GM12878 (cell line): ENCODE results near the gene FAM170B. TPM values are rescaled to one million over a fixed set of nuclear protein-coding genes. Genes with fewer than 3 reads are reported as not detected.

Source experiments
- ATAC-seq: fragments of 200-7000 bp; cut with Tn5 transposase; 3 replicates; pipeline ENCODE4 v1.9.1; 2020; ENCODE audit warnings: mild to moderate bottlenecking, moderate library complexity
- BruUV-seq: library from RNA; stranded (reverse); fragments of 400-500 nt; replicated peaks from 2 replicates; lab custom pipeline; 2021; lab: Mats Ljungman, UMichigan
- CTCF ChIA-PET: fragments of 300-600 bp; sonication (Branson Sonifier 250); formaldehyde crosslinking; extraction: SDS; loops from one replicate; lab custom pipeline; 2021; ENCODE audit warnings: inconsistent platforms; lab: Yijun Ruan, JAX
- POLR2A ChIA-PET: fragments of 350-600 bp; formaldehyde crosslinking; extraction: SDS; loops from one replicate; lab custom pipeline; 2021; ENCODE audit warnings: inconsistent platforms; lab: Charles Lee
- RAD21 ChIA-PET: fragments of 300-600 bp; sonication (Branson Sonifier 250); formaldehyde crosslinking; loops from one replicate; lab custom pipeline; 2023; ENCODE audit warnings: antibody characterized with exemption; ENCODE audit not compliant: unreplicated experiment; lab: Charles Lee
- SMC1A ChIA-PET: fragments of 300-600 bp; sonication (Branson Sonifier 250); formaldehyde crosslinking; loops from one replicate; lab custom pipeline; 2023; ENCODE audit not compliant: unreplicated experiment, uncharacterized antibody; lab: Charles Lee
- DNase-seq: peaks from one replicate; pipeline ENCODE4 v3.0.0-alpha.2; 2011; ENCODE audit warnings: low read depth, low spot score
- FAIRE-seq: peaks from 3 replicates; lab custom pipeline; 2011; peaks lifted over from hg19 to GRCh38; lab: Jason Lieb, UNC
- H2AFZ ChIP-seq: 2 replicates; pipeline ENCODE4 v1.6.0; 2011; ENCODE audit warnings: low read depth, low read length, control low read depth; ENCODE audit not compliant: control insufficient read depth
- H3K27ac ChIP-seq: 2 replicates; pipeline ENCODE4 v1.5.1; 2011; ENCODE audit warnings: control low read depth; ENCODE audit not compliant: control insufficient read depth, insufficient read depth
- H3K27me3 ChIP-seq, 2 experiments: replicated peaks in 1 of 2; 2 replicates each; pipeline versions ENCODE4 v1.6.0 to v1.6.1; 2011; ENCODE audit warnings: low read length in 1 of 2; ENCODE audit not compliant: control insufficient read depth in 2 of 2, insufficient read depth in 2 of 2
- H3K36me3 ChIP-seq, 2 experiments: 2 replicates each; pipeline ENCODE4 v1.5.1; 2011; ENCODE audit warnings: low read length in 1 of 2; ENCODE audit not compliant: control insufficient read depth in 2 of 2, insufficient read depth in 2 of 2
- H3K4me1 ChIP-seq: 2 replicates; pipeline ENCODE4 v1.6.1; 2011; ENCODE audit warnings: mild to moderate bottlenecking, low read length, moderate library complexity, mixed read lengths; ENCODE audit not compliant: control insufficient read depth, insufficient read depth
- H3K4me2 ChIP-seq: 2 replicates; pipeline ENCODE4 v1.6.0; 2011; ENCODE audit warnings: control low read depth; ENCODE audit not compliant: control insufficient read depth, insufficient read depth
- H3K4me3 ChIP-seq: fragments of 200-600 bp; sonication (generic); 2 replicates; pipeline ENCODE4 v1.5.1; 2016
- H3K79me2 ChIP-seq: 2 replicates; pipeline ENCODE4 v1.6.0; 2011; ENCODE audit warnings: low read length; ENCODE audit not compliant: control insufficient read depth, insufficient read depth
- H3K9ac ChIP-seq: 2 replicates; pipeline ENCODE4 v1.8.0; 2011; ENCODE audit warnings: low read length, control low read depth, mixed read lengths; ENCODE audit not compliant: control insufficient read depth, insufficient read depth
- H3K9me3 ChIP-seq: replicated peaks from 3 replicates; pipeline ENCODE4 v1.5.1; 2011; ENCODE audit warnings: mild to moderate bottlenecking, low read length; ENCODE audit not compliant: control insufficient read depth, insufficient read depth
- H4K20me1 ChIP-seq: 2 replicates; pipeline ENCODE4 v1.6.0; 2011; ENCODE audit not compliant: control insufficient read depth, insufficient read depth
- ATF2 ChIP-seq: IDR thresholded peaks from 2 replicates; pipeline ENCODE4 v1.6.1; 2012; ENCODE audit warnings: low read length, inconsistent platforms
- BCL11A ChIP-seq: IDR thresholded peaks from 2 replicates; pipeline ENCODE4 v1.6.1; 2011; ENCODE audit warnings: low read depth, low read length
- BCL3 ChIP-seq: IDR thresholded peaks from 2 replicates; pipeline ENCODE4 v1.6.1; 2011; ENCODE audit warnings: borderline replicate concordance, low read depth, mild to moderate bottlenecking, moderate library complexity, low read length; ENCODE audit not compliant: insufficient read depth, poor library complexity, severe bottlenecking
- ELK1 ChIP-seq: IDR thresholded peaks from 2 replicates; pipeline ENCODE4 v1.6.1; 2012; ENCODE audit warnings: low read depth, low read length, improper control_type of control experiment
- EP300 ChIP-seq, 2 experiments: fragments of 150-350 bp in 1 of 2; IDR thresholded peaks; 2 replicates each; pipeline ENCODE4 v1.6.1; 2011 to 2012; ENCODE audit warnings: low read depth in 2 of 2, low read length in 2 of 2, borderline replicate concordance in 1 of 2, improper control_type of control experiment in 1 of 2, inconsistent platforms in 1 of 2; ENCODE audit not compliant: control insufficient read depth in 1 of 2
- FOXK2 ChIP-seq: fragments of 450-650 bp; IDR thresholded peaks from 2 replicates; pipeline ENCODE4 v1.6.1; 2017; ENCODE audit warnings: mild to moderate bottlenecking, moderate library complexity
- IRF3 ChIP-seq: fragments of 450-650 bp; IDR thresholded peaks from 2 replicates; pipeline ENCODE4 v1.6.1; 2014; ENCODE audit warnings: mild to moderate bottlenecking
- MYC ChIP-seq: IDR thresholded peaks from 2 replicates; pipeline ENCODE4 v1.6.1; 2011; ENCODE audit warnings: mild to moderate bottlenecking, low read length, moderate library complexity, inconsistent platforms; ENCODE audit not compliant: insufficient read depth, insufficient replicate concordance, insufficient read length, severe bottlenecking
- NR2C2 ChIP-seq: IDR thresholded peaks from 2 replicates; pipeline ENCODE4 v1.6.1; 2011; ENCODE audit warnings: borderline replicate concordance, low read depth; ENCODE audit not compliant: control insufficient read depth, insufficient read length
- TCF3 ChIP-seq: IDR thresholded peaks from 2 replicates; pipeline ENCODE4 v1.6.1; 2012; ENCODE audit warnings: low read depth, mild to moderate bottlenecking, low read length, borderline replicate concordance; ENCODE audit not compliant: insufficient read depth
- USF2 ChIP-seq: IDR thresholded peaks from 2 replicates; pipeline ENCODE4 v1.6.1; 2011; ENCODE audit warnings: low read depth, low read length, improper control_type of control experiment, borderline replicate concordance
- WGBS: methylation state at CpG from one replicate; pipeline ENCODE4 v1.1.6; 2016; ENCODE audit warnings: low lambda C conversion rate; ENCODE audit not compliant: insufficient replicate concordance, insufficient coverage; ENCODE audit errors: missing lambda C conversion rate; 5-methylcytosine and 5-hydroxymethylcytosine counted together
- in situ Hi-C: fragments of 300-500 bp; cut with MboI; formaldehyde crosslinking; loops from 9 replicates; pipeline ENCODE4 v1.14.3; 2018; ENCODE audit warnings: mixed read lengths
- intact Hi-C: fragments of 100-400 bp; cut with micrococcal nuclease; formaldehyde crosslinking; loops from one replicate; pipeline ENCODE4 v1.14.2; 2022; ENCODE audit not compliant: unreplicated experiment
- polyA plus RNA-seq, 11 experiments: library from polyadenylated mRNA; depleted of rRNA in 4 of 11; unstranded in 6 of 11; stranded (reverse) in 5 of 11; fragments of >200 nt; fragmentation: Nextera tagmentation in 4 of 11; fragmentation: Illumina TruSeq in 1 of 11; extraction: Ambion mirVana in 4 of 11; extraction: Trizol in 1 of 11; gene quantifications; 1 replicate in 1 of 11; 2 replicates in 10 of 11; pipeline versions ENCODE4 v1.2.1 to v1.2.3, GENCODE V29; 2011 to 2016; ENCODE audit warnings: inconsistent platforms in 2 of 11, missing spikeins in 2 of 11, low read depth in 1 of 11
- total RNA-seq, 4 experiments: library from RNA; depleted of rRNA in 3 of 4; stranded (reverse); fragments of >200 nt in 3 of 4; fragmentation: Illumina TruSeq in 1 of 4; extraction: Trizol in 1 of 4; gene quantifications; 2 replicates each; pipeline versions ENCODE4 v1.2.1 to v1.2.3, GENCODE V29; 2013 to 2021

FAM170B gene
- total and polyA plus RNA-seq, 10 of the 15 experiments (the other 5 are each of a cell fraction or from before 2014, with no cell fraction given), result not detected

GRCh38 chr10:49108656-49109055 is 25.2 kb downstream of the FAM170B start:
- H3K4me3 ChIP-seq, result no peak overlapping the region
- no peak overlapping the region for H3K27ac ChIP-seq
- ATAC-seq, result no peak
- no peak for FAIRE-seq
- 22% methylated on average over 7 of the region's 7 CpGs for WGBS
- intact Hi-C loops (no loop called here), in situ Hi-C loops (no loop called here)
- no peaks in the 10 kb centered on the region; a peak in 2 of 4 replicates for H3K27me3 ChIP-seq
- SMC1A ChIA-PET, result no interaction called here
- H3K9ac ChIP-seq, result no peak overlapping the region
- no peaks in the 10 kb centered on the region for H3K4me1 ChIP-seq
- POLR2A ChIA-PET, result no interaction called here
- RAD21 ChIA-PET, result no interaction called here
- no peaks in the 10 kb centered on the region for H3K36me3 ChIP-seq
- H2AFZ ChIP-seq, result no peak overlapping the region
- CTCF ChIA-PET, result no interaction called here
- H4K20me1 ChIP-seq, result no peaks in the 10 kb centered on the region
- DNase-seq, result no peak
- no peak overlapping the region for H3K4me2 ChIP-seq
- no peak for TF ChIP-seq USF2
- no peaks in the 10 kb centered on the region for H3K9me3 ChIP-seq
- H3K79me2 ChIP-seq, result no peaks in the 10 kb centered on the region
- no TSS peak for BruUV-seq

- Histone ChIP-seq H3K36me3 (no peaks in the 10 kb centered on the region), H2AFZ (no peak overlapping the region), H3K9me3 (no peaks in the 10 kb centered on the region), H3K4me3 (no peak overlapping the region), H3K4me1 (no peaks in the 10 kb centered on the region), H3K79me2 (no peaks in the 10 kb centered on the region), H4K20me1 (no peaks in the 10 kb centered on the region), H3K27ac (no peak overlapping the region), H3K9ac (no peak overlapping the region), H3K27me3 (no peaks in the 10 kb centered on the region; a peak in 2 of 4 replicates), H3K4me2 (no peak overlapping the region)
- CTCF ChIA-PET, result no interaction called here
- POLR2A ChIA-PET, result no interaction called here
- RAD21 ChIA-PET, result no interaction called here
- no TSS peak for BruUV-seq
- ATAC-seq, result no peak
- SMC1A ChIA-PET, result no interaction called here
- FAIRE-seq, result no peak
- in situ Hi-C loops, result no loop called here
- WGBS, result 42% methylated on average over 6 of the region's 8 CpGs
- no peak for DNase-seq
- intact Hi-C loops, result no loop called here
- TF ChIP-seq NR2C2, result no peak
- TF ChIP-seq ELK1, result no peak
- TF ChIP-seq BCL3, result no peak
- TF ChIP-seq MYC, result no peak
- TF ChIP-seq BCL11A, result no peak
- no peak for TF ChIP-seq FOXK2
- no peak for TF ChIP-seq TCF3
- no peak for TF ChIP-seq IRF3
- TF ChIP-seq EP300 (IDR thresholded peaks at IDR 0.05; ENCODE audit: borderline replicate concordance in 1 of 2, control insufficient read depth in 1 of 2, low read depth in 2 of 2, low read length in 2 of 2), result no peak
- TF ChIP-seq ATF2, result no peak
These were observed 25.9 kb downstream of the FAM170B start for GRCh38 chr10:49107887-49108267.
